Smooth muscle cell of the brain vasculature (primary cell): ENCODE data around the gene HOXA10.

Experiments
- DNase-seq: peaks from one replicate; pipeline ENCODE4 v3.0.0-alpha.2; 2012; ENCODE audit warnings: low read depth, low spot score

HOXA10 gene

DNA sequence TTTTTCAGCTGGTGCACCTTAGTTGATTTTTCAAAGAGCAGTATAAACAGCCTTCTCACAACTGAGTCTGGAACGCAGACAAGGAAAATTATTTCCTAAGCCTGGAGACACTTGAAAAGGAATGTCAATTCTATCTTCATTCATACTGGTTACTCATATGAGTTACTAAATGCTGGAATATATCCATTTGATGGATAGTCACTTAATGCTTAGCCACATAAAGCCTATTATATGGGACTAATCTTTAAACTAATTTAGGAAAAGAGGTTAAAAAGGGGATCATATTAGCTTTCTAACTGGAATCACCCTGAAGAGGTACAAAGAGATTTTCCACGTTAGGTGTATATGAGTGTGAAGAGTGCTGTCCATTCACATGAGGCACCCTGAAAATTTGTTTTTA, 41.9 kb downstream of the HOXA10 start:
- no peak for DNase-seq

DNA sequence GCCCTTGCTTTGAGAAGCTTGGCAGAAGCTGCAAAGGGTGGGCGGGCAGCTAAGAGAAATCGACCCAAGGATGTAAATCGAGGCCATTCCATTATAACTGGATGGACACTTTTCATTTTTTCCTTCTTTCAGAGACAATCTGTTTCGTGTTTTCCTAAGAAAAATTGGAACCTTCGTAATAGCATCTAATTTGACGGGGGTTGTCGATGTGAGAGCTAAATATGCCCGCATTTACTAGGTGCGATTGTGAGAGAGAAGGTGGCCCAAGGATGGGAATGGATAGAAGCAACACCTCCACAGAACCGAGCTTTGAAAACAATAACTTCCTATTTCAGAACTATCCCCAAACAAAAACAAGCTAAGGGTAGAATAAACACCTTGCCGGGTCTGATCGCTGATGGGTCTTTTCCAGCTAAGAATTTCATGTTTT, 42.7 kb downstream of the HOXA10 start:
- DNase-seq = no peak

DNA sequence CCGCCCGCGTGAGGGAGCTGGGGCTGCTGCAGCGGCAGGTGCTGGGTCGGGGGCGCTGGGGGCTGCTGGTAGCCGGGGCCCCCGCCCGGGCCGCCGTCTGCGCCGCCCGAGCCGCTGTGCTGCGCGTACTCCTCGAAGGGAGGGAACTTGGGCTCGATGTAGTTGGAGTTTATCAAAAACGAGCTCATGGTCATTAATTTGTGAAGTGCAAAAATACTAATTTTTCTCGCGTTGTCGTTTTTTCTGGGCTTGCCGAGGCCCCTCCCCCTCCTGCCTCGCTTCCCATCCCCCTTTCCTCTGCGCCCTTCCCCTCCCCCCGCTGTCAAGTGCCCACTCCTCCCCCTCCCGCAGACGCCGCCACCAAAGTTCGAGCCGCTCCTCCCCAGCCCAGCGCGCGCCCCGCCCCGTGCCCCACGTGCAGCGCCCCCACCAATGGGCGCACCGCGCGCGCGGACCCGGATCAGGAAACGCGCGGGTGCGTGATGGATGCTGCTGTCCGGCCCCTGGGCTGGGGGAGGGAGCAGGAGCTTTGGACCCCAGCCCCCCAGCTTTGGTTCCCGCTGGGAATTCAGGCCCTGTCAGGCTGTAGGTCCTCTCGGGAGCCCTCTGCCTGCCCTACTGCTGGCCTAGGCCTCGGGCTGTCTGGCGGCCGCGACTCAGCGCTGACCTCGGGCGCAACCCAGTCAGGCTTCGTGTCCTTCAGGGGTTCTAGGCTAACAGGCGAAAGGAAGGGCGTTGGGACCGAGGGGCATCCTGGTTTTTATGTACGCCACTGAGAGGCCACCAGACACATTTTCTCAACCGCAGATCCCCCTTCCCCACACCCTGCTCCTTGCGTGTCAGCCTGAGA, 43.4 kb downstream of the HOXA10 start, which contains the start of gene HOXA4:
Gene HOXA4, minus strand, starts transcription at position 218 of the 850 bp plus-strand sequence. Its CDS starts 24 bp downstream, at position 194.
- no peak for DNase-seq

DNA sequence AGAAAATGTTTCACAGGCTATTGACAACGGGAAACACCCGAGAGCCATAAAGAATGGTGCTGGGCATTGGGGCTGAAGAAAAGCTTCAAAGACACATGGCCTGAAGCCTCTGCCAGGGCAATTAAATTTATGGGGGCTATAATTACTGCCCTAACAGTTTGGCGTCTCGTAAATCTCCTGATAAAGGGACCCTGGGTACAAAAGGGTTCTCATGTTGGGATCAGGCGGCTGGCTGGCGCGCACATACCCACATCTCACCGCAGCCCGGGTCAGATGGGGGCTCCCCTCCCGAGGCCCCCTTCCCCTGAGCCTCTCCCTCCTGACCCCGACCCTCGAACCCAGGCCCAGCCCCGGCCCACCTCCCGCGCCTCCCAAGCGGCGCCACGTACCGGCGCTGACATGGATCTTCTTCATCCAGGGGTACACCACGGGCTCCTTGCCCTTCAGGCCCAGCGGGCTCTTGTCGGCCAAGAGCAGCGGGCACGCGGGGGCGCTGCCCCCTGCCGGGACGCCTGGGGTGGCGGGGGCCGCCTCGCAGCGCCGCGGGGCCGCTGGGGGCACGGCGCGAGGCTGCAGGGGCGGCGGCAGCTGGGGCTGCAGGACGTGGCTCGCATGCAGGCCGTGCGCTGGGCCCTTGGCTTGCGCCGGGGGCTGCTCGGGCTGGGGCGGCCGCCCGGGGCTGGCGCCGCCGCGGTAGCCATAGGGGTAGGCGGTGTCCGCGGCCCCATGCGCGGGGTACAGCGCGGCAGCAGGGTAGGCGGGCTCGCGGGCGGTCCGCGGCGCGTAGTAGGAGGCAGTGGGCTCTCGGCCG, 44.2 kb downstream of the HOXA10 start:
- no peak for DNase-seq

DNA sequence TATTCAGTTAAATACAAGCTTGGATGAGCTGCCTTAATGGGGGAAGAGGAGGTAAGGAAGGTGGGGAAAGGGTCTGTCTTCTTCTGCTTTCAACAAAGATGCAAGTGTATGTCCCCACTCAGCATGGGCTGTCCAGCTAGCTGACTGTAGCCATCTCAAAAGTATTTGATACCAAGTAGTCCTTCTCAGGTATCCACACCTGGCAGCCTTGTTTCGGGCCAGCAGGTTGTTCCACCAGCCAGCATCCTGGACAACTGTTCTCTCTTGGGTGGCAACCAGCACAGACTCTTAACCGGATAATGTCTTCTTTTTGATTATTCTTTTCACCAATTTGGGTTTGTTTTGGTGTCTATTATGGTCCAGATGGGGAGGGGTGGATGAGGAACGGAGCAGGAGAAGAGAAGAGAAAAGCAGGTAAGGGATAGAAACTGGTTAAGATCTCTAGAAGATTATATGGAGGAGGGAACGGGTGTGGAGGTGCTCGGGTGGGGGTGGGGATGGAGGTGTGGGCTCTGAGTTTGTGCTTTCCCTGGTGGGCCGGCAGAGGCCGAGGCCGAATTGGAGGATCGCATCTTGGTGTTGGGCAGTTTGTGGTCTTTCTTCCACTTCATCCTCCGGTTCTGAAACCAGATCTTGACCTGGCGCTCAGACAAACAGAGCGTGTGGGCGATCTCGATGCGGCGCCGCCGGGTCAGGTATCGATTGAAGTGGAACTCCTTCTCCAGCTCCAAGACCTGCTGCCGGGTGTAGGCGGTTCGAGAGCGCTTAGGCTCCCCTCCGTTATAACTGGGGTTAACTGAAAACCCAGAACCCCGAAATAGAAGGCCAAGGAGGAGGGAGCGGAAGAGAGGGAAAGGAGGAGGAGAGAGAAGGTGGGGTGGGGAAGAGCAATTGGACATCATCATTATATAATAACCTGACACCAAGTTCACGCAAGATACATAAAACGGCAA, 45.1 kb downstream of the HOXA10 start:
- no peak for DNase-seq

DNA sequence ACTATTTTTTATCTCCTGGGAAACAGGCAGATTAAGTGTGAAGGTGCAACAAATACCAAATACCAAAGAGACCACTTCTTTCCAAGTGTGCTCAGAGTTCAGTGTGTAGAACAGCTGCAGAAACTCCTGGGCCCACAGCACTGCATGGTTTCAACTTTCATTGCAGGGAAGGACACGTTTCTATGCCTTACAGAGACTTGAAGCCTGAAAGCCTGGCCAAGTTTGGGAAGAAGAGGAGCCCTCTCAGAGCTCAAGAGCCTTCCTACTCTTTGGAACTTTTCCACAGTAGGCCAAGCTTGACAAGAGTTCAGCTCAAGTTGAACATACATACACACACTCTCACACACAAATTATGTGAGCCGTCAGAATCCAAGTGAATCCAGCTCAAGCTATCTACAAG, 46.1 kb downstream of the HOXA10 start:
- DNase-seq = no peak

DNA sequence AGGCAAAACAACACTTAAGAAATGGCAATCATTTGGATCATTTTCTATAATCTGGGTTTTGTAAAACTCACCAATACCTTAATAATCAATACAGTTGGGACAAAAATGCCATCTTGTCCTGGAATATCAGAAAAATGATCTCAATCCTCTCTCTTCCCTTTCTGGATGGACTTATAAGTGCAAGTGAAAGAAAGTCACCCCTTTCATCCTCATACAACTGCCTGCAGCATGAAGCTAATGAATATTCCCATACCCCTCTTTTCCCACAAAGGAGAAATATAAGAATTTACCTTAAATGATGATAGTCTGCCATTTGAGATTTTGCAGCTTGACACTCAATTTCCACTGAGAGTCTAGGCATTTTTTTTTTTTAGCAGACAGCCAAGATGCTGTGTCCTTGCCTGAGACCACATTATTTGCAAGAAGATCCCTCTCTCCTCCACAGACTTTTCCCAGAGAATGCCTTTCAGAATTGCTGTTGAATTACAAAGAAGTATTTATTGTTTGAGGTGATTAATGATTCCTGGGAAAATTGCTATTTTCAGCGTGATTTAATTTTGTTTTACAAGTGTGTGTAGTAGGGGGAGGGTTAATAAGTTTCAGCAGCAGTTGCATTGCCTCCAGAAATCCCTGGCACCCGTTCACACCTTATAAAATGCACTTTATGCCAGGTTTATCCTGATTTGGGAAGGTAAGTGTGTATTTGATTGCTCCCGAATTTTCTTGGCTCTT, 47.4 kb downstream of the HOXA10 start:
- no peak for DNase-seq

DNA sequence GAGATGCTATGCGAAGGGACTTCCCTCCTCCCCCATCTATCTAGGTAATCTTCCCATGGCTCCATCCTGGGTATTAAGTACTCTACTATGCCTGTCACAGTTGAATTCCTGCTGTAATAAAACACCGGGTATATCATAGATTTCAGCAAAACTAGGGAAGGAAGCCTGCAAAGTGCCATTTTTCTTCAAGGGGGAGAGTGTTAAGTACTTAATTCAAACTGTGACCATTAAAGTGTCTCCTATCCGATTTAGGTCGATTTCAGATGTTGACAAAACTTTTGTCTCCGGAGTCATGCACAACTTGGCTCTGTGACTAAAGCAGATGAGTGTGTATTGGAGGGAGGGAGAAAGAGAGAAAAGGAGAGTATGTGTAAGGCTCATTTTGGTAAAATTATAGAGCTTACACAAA, 48.1 kb downstream of the HOXA10 start:
- DNase-seq = no peak

DNA sequence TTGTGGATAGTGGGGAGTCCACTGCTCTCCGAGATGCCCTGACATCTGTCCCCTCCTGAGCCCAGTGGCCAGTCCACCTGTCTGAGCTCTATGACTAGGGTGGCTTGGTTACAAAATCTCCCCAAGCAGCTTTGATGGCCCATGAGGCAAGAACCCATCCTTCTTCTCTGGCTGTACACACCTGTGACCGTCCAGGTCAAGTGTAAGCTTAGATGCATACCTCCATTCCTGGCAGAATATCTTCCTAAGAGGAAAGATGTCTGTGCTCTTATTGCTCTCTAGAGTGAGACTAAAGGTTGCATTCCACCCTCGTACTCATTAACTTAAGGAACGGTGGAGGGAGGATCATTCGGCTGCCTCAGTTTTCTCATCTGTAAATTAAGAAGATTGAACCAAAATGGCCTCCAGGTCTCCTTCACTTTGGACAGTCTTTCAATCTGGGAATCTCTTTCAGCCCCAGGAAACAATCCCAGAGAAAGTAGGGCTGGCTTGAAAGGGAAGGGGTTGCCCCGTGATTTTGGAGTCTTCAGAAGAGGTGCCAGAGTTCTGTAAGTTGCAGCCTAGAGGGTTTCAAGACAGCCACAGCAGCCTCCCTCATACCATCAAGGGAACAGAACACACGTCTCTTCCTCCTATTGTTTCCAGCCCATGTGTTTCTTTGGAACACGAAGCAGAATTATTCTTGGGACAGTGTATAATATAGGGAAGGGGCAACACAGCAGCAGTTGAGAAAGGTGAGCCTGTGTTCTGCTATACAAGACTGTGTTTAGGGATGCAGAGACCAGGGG, 49.0 kb downstream of the HOXA10 start:
- no peak for DNase-seq

DNA sequence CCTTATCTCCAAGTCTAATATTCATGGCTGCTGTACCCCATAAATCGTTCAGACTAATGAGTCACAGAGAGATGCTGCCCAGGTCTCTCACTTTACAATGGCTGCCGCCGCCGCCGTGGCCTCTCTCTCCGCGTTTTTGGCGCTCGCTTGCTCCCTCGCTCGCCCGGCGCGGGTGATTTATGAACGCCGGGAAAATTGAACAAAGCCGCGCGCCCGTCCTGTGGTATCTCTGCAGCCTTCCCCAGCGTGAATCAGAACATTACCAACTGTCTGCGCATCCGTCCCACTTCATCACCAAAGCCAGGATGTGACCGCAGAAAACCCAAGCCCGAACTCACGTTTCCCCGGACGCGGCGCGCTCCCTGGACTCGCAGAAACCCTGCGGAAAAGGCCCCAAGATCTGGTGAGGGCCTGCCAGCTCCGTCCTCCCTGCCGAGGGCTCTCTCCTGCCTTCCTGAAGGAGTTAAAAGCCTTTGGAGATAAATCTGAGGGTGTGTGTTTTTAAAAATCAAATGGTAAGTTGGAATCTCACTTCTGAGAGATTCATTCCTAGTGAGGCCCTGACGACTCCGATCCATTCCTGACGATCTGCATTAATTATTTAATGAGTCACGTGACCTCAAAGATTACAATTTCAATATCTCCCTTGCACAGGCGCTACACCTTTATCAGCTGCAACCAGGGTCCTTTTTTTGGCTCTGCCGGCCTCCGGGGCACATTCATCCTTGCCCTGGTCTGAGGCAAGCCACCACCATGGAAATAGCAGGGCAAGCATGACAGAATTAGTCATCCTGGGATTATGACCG, 49.8 kb downstream of the HOXA10 start:
- DNase-seq = no peak

DNA sequence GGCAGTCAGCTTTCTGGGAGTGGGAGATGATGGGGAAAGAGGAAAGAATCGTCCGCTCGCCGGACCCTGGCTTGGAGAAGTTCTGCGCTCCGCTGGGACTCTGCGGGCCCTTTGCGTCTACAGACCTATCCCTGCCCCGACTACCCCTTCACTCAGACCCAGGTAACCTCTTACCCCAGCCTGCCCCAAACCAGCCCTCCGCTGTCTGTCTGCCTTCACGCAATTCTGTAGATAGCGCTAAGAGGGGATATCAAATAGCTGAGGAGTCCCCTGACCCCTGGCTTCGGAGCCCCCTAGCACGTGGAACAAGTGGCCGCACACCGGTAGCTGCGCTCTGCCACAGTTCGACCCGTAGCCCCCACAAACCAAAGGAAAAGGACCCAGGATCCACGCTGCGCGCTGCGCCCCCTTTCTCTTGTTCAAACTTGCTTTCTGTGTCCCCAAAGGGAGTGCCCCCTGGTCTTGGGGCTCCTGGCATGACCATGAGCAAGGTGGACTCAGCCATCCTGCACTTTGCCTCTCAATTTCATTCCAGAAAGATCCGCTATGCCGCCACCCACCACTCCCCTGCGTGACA, 50.6 kb downstream of the HOXA10 start:
- DNase-seq = no peak

DNA sequence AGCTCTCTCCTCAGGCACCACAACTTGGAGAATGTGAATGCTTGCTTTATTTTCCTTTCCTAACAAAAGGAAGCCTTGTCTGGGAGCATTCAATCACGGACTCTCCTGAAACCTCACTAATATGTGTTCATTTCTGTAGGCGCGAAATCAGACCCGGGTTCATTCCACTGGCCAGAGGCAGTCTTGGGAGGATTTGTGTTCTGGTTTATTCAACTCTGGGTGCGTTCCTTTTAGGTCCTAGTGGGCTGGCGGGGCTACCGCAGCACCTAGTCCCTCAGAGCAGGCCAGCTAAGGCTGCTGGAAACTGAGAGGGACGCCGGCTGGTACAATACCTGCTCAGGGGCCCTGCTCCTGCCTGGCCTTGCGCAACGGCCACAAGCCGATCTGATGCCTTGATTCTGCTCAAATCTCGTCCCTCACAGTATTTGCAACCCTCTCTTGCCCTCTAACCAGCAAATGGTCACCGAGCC, 51.1 kb downstream of the HOXA10 start:
- DNase-seq = no peak

DNA sequence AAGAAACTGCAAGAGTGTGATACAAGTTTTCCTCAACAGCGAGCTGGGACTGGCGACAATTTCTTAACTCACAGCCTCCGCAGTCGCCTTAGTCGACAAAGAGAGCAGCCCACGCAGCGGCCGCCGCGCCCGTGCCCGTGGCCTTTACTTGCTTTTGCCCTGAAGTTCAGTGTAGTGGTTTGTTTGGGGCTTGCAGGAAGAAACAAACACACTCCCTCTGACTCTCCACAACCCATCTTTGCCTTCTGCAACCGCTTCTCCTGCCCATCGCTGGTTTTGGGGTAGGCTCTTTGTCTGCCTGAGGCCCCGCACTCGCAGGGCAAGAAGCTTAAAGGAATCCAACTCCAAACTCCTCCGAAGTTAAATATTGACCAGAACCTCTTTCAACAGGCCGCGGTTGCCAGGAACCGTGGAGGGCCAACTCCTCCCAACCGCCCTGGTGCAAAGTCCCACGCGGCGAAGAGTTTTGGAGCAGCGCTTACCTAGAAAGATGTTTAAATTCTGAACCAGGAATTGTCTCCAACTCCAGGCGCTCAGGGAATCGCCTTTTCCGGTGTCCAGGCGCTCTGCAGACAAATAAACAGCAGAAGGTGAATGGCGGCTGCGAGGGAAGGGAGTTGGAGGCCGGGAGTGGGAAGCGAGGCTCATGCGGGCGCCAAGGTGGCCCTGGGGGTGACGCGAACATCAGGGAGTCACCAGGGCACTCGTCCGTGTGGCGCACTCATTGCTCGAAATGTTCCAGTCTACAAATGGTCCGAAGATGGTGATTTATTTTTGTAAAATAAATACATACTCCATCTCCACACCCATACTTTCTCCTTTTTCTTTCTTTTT, 51.8 kb downstream of the HOXA10 start:
- no peak for DNase-seq

DNA sequence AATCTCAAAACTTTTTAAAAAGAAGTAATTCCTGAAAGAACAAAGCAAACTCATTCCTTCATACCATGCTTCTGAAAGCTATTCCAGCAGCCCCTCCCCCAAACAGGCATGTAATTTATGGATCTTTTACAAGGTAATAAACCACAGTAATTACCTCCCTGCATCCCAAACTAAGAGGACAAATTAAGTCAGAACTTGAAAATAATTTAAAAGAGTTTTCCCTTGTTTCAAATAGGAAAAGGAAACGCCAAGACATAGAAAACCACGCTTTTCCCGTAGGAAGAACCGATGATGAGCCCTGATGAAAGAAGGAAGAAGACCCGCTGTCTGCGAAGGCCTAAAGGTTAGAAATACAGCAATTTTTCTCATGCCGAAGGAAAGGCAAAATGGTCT, 52.4 kb downstream of the HOXA10 start:
- DNase-seq = no peak
